H1 (cell line): ENCODE measurements around the gene DNAH10.

Experiments
- EP300 ChIP-seq, 2 experiments: IDR thresholded peaks; 1 replicate in 1 of 2; 2 replicates in 1 of 2; pipeline ENCODE4 v1.6.1; 2011 to 2012; ENCODE audit warnings: low read depth in 2 of 2, low read length in 2 of 2, mild to moderate bottlenecking in 2 of 2, borderline replicate concordance in 1 of 2, inconsistent platforms in 1 of 2, moderate library complexity in 1 of 2
- TF ChIP-seq, protein P1 (sequence below), 3 experiments: IDR thresholded peaks; 1 replicate in 2 of 3; 2 replicates in 1 of 3; pipeline versions ENCODE4 v1.5.1 to v1.6.1; 2011; ENCODE audit warnings: low read length in 3 of 3, mild to moderate bottlenecking in 3 of 3, inconsistent platforms in 2 of 3, low read depth in 1 of 3, moderate library complexity in 1 of 3; ENCODE audit not compliant: insufficient read depth in 1 of 3; ENCODE audit errors: control extremely low read depth in 1 of 3

DNA sequence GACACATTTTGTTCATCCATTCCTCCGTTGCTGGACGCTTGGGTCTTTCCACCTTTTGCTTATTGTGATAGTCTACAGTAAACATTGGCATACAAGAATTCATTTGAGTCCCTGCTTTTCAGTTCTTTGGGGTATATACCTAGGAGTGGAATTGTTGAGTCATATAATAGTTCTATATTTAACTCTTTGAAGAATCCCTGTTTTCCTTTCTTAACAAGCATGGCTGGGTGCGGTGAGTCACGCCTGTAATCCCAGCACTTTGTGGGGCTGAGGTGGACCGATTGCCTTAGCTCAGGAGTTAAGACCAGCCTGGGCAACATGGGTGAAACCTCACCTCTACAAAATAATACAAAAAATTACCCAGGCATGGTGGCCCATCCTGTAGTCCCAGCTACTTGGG, 135.1 kb downstream of the DNAH10 start:
- TF ChIP-seq EP300 (IDR thresholded peaks at IDR 0.05; ENCODE audit: borderline replicate concordance in 1 of 2, low read depth in 2 of 2, low read length in 2 of 2) = no peak
- TF ChIP-seq, protein P1, sequence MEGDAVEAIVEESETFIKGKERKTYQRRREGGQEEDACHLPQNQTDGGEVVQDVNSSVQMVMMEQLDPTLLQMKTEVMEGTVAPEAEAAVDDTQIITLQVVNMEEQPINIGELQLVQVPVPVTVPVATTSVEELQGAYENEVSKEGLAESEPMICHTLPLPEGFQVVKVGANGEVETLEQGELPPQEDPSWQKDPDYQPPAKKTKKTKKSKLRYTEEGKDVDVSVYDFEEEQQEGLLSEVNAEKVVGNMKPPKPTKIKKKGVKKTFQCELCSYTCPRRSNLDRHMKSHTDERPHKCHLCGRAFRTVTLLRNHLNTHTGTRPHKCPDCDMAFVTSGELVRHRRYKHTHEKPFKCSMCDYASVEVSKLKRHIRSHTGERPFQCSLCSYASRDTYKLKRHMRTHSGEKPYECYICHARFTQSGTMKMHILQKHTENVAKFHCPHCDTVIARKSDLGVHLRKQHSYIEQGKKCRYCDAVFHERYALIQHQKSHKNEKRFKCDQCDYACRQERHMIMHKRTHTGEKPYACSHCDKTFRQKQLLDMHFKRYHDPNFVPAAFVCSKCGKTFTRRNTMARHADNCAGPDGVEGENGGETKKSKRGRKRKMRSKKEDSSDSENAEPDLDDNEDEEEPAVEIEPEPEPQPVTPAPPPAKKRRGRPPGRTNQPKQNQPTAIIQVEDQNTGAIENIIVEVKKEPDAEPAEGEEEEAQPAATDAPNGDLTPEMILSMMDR (IDR thresholded peaks at IDR 0.05; ENCODE audit: control extremely low read depth in 1 of 3, insufficient read depth in 1 of 3, low read depth in 1 of 3, low read length in 3 of 3) = no peak
